Progenitor cell of endocrine pancreas (in vitro differentiated cells): ENCODE data around the gene ALDH2. TPM values are rescaled to one million over a fixed set of nuclear protein-coding genes. Genes with fewer than 3 reads are reported as not detected.
"Not testable (repeated sequence)": the region's sequence is repeated elsewhere in the genome, so short reads cannot be mapped to it uniquely, and the experiment has no call there.

Source experiments
- DNase-seq: peaks from one replicate; pipeline ENCODE4 v3.0.0; 2021; ENCODE audit warnings: low spot score; ENCODE audit not compliant: unreplicated experiment
- H3K27ac Mint-ChIP-seq: 2 replicates; pipeline ENCODE4 v1.8.0; 2021; ENCODE audit warnings: mild to moderate bottlenecking, moderate library complexity, mixed read lengths
- H3K27me3 Mint-ChIP-seq: 2 replicates; pipeline ENCODE4 v1.8.0; 2021; ENCODE audit warnings: mixed read lengths
- H3K36me3 Mint-ChIP-seq: 2 replicates; pipeline ENCODE4 v1.8.0; 2022; ENCODE audit warnings: mixed read lengths; ENCODE audit not compliant: insufficient read depth
- H3K4me1 Mint-ChIP-seq: 2 replicates; pipeline ENCODE4 v1.8.0; 2021; ENCODE audit warnings: low read depth, mixed read lengths
- H3K4me3 Mint-ChIP-seq: 2 replicates; pipeline ENCODE4 v1.8.0; 2021; ENCODE audit warnings: low read depth, mild to moderate bottlenecking, moderate library complexity, mixed read lengths
- H3K9me3 Mint-ChIP-seq: 2 replicates; pipeline ENCODE4 v1.8.0; 2021; ENCODE audit warnings: low read depth, mixed read lengths
- total RNA-seq: library from RNA; stranded (reverse); gene quantifications from 2 replicates; pipeline ENCODE4 v1.2.1, GENCODE V29; 2021
- TF ChIP-seq, protein P1 (sequence below): fragments of 200-600 bp; sonication (generic); IDR thresholded peaks from one replicate; pipeline ENCODE4 v1.5.0; 2021; ENCODE audit warnings: antibody characterized with exemption, mild to moderate bottlenecking; ENCODE audit not compliant: unreplicated experiment

The ALDH2 gene
- total RNA-seq, 1 donor from 2014 or later = 47.3 TPM

DNA sequence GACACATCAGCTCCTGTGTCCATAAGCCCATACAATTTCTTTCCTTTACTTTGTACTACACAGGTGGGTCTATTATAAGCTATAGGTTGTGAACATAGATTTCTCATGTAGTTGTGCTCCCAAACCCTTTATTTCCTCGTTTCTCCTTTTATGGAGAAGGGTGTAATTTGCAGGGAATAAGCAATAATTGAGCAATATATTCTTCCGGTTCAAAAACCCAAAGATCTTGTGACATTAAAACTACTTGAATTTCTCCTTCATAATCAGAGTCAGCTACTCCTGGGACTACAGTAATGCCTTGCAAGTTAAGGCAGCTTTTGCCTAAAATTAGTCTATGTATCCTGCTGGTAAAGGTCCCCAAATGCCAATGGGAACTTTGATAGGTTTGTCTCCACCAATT, 56.2 kb downstream of the ALDH2 start:
- peaks cover 7% of the 10 kb centered on the region for H3K9me3 Mint-ChIP-seq
- DNase-seq = no peak
- H3K27me3 Mint-ChIP-seq = no peaks in the 10 kb centered on the region
- TF ChIP-seq, protein P1, sequence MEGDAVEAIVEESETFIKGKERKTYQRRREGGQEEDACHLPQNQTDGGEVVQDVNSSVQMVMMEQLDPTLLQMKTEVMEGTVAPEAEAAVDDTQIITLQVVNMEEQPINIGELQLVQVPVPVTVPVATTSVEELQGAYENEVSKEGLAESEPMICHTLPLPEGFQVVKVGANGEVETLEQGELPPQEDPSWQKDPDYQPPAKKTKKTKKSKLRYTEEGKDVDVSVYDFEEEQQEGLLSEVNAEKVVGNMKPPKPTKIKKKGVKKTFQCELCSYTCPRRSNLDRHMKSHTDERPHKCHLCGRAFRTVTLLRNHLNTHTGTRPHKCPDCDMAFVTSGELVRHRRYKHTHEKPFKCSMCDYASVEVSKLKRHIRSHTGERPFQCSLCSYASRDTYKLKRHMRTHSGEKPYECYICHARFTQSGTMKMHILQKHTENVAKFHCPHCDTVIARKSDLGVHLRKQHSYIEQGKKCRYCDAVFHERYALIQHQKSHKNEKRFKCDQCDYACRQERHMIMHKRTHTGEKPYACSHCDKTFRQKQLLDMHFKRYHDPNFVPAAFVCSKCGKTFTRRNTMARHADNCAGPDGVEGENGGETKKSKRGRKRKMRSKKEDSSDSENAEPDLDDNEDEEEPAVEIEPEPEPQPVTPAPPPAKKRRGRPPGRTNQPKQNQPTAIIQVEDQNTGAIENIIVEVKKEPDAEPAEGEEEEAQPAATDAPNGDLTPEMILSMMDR = no peak
- H3K4me3 Mint-ChIP-seq = no peak overlapping the region
- no peak overlapping the region for H3K27ac Mint-ChIP-seq
- H3K4me1 Mint-ChIP-seq = peaks cover 8% of the 10 kb centered on the region
- no peaks in the 10 kb centered on the region for H3K36me3 Mint-ChIP-seq

DNA sequence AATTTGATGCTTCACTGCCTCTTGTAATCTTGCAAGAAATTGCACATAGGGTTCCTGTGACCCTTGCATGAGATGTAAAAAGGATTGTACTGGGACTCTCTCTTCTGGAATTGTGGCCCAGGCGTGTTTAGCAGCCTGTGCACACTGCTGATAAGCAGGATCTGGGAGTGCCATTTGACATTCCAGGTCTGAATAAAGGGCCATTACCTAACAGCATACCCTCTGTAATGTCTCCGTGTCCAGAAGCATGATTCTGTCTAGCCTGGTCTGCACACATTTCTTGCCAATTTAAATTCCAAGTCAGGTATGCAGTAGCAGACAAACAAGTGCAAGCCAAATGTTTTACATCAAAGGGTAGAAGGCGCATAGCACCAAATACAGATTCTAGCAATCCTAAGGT, 57.2 kb downstream of the ALDH2 start:
- Mint-ChIP-seq H3K36me3 (no peaks in the 10 kb centered on the region), H3K9me3 (peaks cover 7% of the 10 kb centered on the region), H3K4me3 (no peak overlapping the region), H3K27ac (peak overlapping the region; percentile 83), H3K4me1 (peaks cover 8% of the 10 kb centered on the region), H3K27me3 (no peaks in the 10 kb centered on the region)
- DNase-seq = no peak
- TF ChIP-seq, protein P1 = no peak

DNA sequence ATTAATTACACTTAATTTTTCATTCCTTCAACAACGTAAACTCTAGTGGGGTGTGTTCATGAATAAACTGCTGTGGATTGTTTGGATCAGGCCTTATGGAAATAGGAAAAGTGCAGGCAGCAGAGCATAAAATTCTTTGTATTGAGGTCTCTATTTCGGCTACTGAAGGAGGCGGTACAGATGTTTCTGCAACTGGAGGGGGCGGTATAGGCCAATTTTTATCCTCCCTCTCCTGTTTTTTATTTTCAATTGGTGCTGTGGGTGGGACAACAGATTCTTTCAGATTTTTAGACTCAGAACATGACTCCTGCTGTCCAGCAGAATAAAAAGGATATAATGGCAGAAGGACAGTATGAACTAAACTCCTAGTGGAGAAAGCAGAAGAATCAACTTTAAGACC, 57.6 kb downstream of the ALDH2 start:
- TF ChIP-seq, protein P1 = peak; percentile 43
- not testable (repeated sequence) for H3K36me3 Mint-ChIP-seq, H3K27me3 Mint-ChIP-seq, H3K9me3 Mint-ChIP-seq, DNase-seq, H3K4me3 Mint-ChIP-seq, H3K4me1 Mint-ChIP-seq
- H3K27ac Mint-ChIP-seq = peak overlapping the region; percentile 83

DNA sequence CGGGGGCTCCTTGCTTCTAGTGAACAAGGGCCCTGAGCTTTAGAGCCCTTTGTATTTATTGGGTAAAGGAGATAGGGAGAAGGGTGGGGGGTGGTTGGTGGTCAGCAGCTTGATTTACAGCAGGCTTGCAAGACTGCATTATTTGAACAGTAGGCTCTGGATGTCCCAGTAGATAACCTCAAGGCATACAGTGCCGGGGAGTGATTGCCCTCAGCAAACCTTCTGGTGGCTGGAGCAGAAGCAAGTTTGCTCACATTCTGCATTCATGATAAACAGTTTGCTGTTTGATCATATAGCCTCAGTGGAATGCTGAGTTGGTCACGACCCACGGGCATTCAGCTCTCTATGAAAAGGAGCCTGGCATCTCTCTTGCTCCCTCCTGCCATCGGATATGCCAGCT, 58.8 kb downstream of the ALDH2 start:
- TF ChIP-seq, protein P1 = no peak
- Mint-ChIP-seq H3K27ac (peak overlapping the region; percentile 29), H3K36me3 (no peaks in the 10 kb centered on the region), H3K4me3 (no peak overlapping the region), H3K4me1 (peaks cover 8% of the 10 kb centered on the region), H3K27me3 (no peaks in the 10 kb centered on the region), H3K9me3 (peaks cover 3% of the 10 kb centered on the region)
- no peak for DNase-seq

DNA sequence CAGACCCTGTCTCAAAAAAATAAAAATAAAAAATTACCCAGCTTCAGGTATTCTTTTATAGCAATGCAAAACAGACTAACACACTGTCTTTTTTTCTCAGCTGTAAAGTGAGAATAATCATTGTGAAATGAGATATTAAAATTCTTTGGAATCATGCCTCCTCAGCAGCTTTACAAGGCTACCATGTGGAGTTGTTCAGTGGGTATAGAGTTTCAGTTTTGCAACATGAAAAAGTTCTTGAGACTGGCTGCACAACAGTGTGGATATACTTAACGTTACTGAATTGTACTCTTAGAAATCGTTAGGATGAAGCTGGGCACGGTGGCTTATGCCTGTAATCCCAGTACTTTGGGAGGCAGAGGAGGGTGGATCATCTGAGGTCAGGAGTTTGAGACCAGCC, 59.6 kb downstream of the ALDH2 start:
- TF ChIP-seq, protein P1 = no peak
- Mint-ChIP-seq H3K4me3 (no peak overlapping the region), H3K27me3 (no peaks in the 10 kb centered on the region), H3K9me3 (no peaks in the 10 kb centered on the region), H3K4me1 (peaks cover 8% of the 10 kb centered on the region), H3K27ac (no peak overlapping the region), H3K36me3 (no peaks in the 10 kb centered on the region)
- no peak for DNase-seq
